HepG2 (cell line): ENCODE measurements around the gene AUTS2. TPM values are rescaled to one million over a fixed set of nuclear protein-coding genes. Genes with fewer than 3 reads are reported as not detected.

ENCODE experiments used
- ATAC-seq: fragments of 200-7000 bp; cut with Tn5 transposase; 3 replicates; pipeline ENCODE4 v1.9.1; 2020; ENCODE audit warnings: mild to moderate bottlenecking, moderate library complexity
- BruUV-seq: library from RNA; stranded (reverse); fragments of 400-500 nt; replicated peaks from 2 replicates; lab custom pipeline; 2021; lab: Mats Ljungman, UMichigan
- CTCF ChIA-PET: fragments of 300-600 bp; formaldehyde crosslinking; extraction: SDS; loops from one replicate; lab custom pipeline; 2021; ENCODE audit warnings: low total read pairs, inconsistent platforms, low intra/inter-chr PET ratio; lab: Yijun Ruan, JAX
- POLR2A ChIA-PET: fragments of 350-600 bp; sonication (Branson Sonifier 250); formaldehyde crosslinking; loops from one replicate; lab custom pipeline; 2020; ENCODE audit warnings: antibody characterized with exemption, inconsistent platforms; lab: Yijun Ruan, JAX
- DNase-seq: peaks from one replicate; pipeline ENCODE4 v3.0.0-alpha.2; 2015; ENCODE audit warnings: low spot score
- FAIRE-seq: peaks from 3 replicates; lab custom pipeline; 2011; peaks lifted over from hg19 to GRCh38; lab: Jason Lieb, UNC
- H2AFZ ChIP-seq: one replicate; pipeline ENCODE4 v1.6.1; 2011; ENCODE audit warnings: low read length, inconsistent platforms
- H3K27ac ChIP-seq: fragments of 300-600 bp; 3 replicates; pipeline ENCODE4 v1.8.0; 2011; ENCODE audit warnings: mixed run types, mild to moderate bottlenecking, mixed read lengths, low read length, inconsistent platforms; ENCODE audit not compliant: insufficient read depth; ENCODE audit errors: extremely low read length
- H3K27me3 ChIP-seq, 2 experiments: fragments of 200-600 bp in 1 of 2; 2 replicates in 1 of 2; 3 replicates in 1 of 2; pipeline versions ENCODE4 v1.6.0 to v1.8.0; 2011; ENCODE audit warnings: low read length in 2 of 2, mild to moderate bottlenecking in 2 of 2, moderate library complexity in 2 of 2, inconsistent platforms in 1 of 2; ENCODE audit not compliant: insufficient read depth in 2 of 2, control insufficient read depth in 1 of 2
- H3K36me3 ChIP-seq, 2 experiments: fragments of 200-600 bp in 1 of 2; replicated peaks in 1 of 2; 2 replicates in 1 of 2; 3 replicates in 1 of 2; pipeline versions ENCODE4 v1.5.1 to v1.8.0; 2011; ENCODE audit warnings: low read length in 2 of 2, inconsistent platforms in 1 of 2; ENCODE audit not compliant: insufficient read depth in 2 of 2, control insufficient read depth in 1 of 2
- H3K4me1 ChIP-seq: 2 replicates; pipeline ENCODE4 v1.5.1; 2012; ENCODE audit warnings: low read length, inconsistent platforms; ENCODE audit not compliant: insufficient read depth
- H3K4me2 ChIP-seq: 2 replicates; pipeline ENCODE4 v1.6.0; 2011; ENCODE audit warnings: low read depth, low read length, inconsistent platforms
- H3K4me3 ChIP-seq, 3 experiments: fragments of 200-600 bp in 1 of 3; sonication (generic), shearing (Covaris generic) in 1 of 3; replicated peaks in 1 of 3; 2 replicates each; pipeline ENCODE4 v1.5.1; 2011 to 2016; ENCODE audit warnings: low read length in 3 of 3, inconsistent platforms in 2 of 3, low read depth in 2 of 3, mild to moderate bottlenecking in 2 of 3, control low read depth in 1 of 3, mixed read lengths in 1 of 3; ENCODE audit not compliant: insufficient read depth in 1 of 3
- H3K79me2 ChIP-seq: one replicate; pipeline ENCODE4 v1.6.1; 2011; ENCODE audit warnings: low read length, inconsistent platforms; ENCODE audit not compliant: insufficient read depth
- H3K9ac ChIP-seq: 2 replicates; pipeline ENCODE4 v1.6.0; 2011; ENCODE audit warnings: mild to moderate bottlenecking, low read depth, low read length, inconsistent platforms; ENCODE audit not compliant: insufficient read depth
- H3K9me3 ChIP-seq: 2 replicates; pipeline ENCODE4 v1.5.1; 2012; ENCODE audit warnings: mild to moderate bottlenecking, low read length
- H4K20me1 ChIP-seq: 2 replicates; pipeline ENCODE4 v1.6.0; 2011; ENCODE audit warnings: inconsistent platforms, mild to moderate bottlenecking, low read length, moderate library complexity; ENCODE audit not compliant: insufficient read depth
- GABPB1 ChIP-seq: IDR thresholded peaks from 2 replicates; pipeline ENCODE4 v1.6.1; 2016; ENCODE audit warnings: mild to moderate bottlenecking, missing genetic modification reagents, moderate library complexity, missing compliant biosample characterization
- HNRNPUL1 ChIP-seq: fragments of 200-400 bp; formaldehyde crosslinking; IDR thresholded peaks from 2 replicates; pipeline ENCODE4 v1.6.1; 2017; ENCODE audit warnings: low read depth, mild to moderate bottlenecking, low read length, moderate library complexity
- KLF13 ChIP-seq: sonication (generic); formaldehyde crosslinking; IDR thresholded peaks from 2 replicates; pipeline ENCODE4 v1.4.0; 2020; ENCODE audit warnings: mild to moderate bottlenecking, missing genetic modification reagents
- MYC ChIP-seq: sonication (generic); formaldehyde crosslinking; IDR thresholded peaks from 2 replicates; pipeline ENCODE4 v1.9.0; 2021; ENCODE audit warnings: missing genetic modification reagents, borderline replicate concordance
- RFX5 ChIP-seq: IDR thresholded peaks from 2 replicates; pipeline ENCODE4 v1.6.1; 2011; ENCODE audit warnings: low read depth, low read length, improper control_type of control experiment
- ZFP37 ChIP-seq: sonication (generic); formaldehyde crosslinking; IDR thresholded peaks from 2 replicates; pipeline ENCODE4 v1.4.0; 2020; ENCODE audit warnings: missing genetic modification reagents, borderline replicate concordance
- ZNF512 ChIP-seq: sonication (generic); formaldehyde crosslinking; IDR thresholded peaks from 2 replicates; pipeline ENCODE4 v1.4.0; 2020; ENCODE audit warnings: mild to moderate bottlenecking, missing genetic modification reagents
- ZNF678 ChIP-seq: sonication (generic); formaldehyde crosslinking; IDR thresholded peaks from 2 replicates; pipeline ENCODE4 v1.4.0; 2020; ENCODE audit warnings: mild to moderate bottlenecking, missing genetic modification reagents
- WGBS: methylation state at CpG from one replicate; pipeline ENCODE4 v1.1.6; 2017; ENCODE audit warnings: low lambda C conversion rate; 5-methylcytosine and 5-hydroxymethylcytosine counted together
- in situ Hi-C: cut with HindIII; loops from 2 replicates; pipeline ENCODE4 v1.10.0; 2017; ENCODE audit warnings: low pct_unique_long_range_greater_than_20kb; ENCODE audit not compliant: extremely low pct_ligation_motif_present
- intact Hi-C: fragments of 100-400 bp; cut with micrococcal nuclease; formaldehyde crosslinking; loops from one replicate; pipeline ENCODE4 v1.10.0; 2022; ENCODE audit not compliant: unreplicated experiment
- polyA plus RNA-seq, 8 experiments: library from polyadenylated mRNA; depleted of rRNA in 3 of 8; stranded (reverse) in 7 of 8; unstranded in 1 of 8; fragments of >200 nt; fragmentation: Illumina TruSeq in 4 of 8; extraction: Trizol in 4 of 8; gene quantifications; 2 replicates each; pipeline versions ENCODE4 v1.2.1 to v1.2.3, GENCODE V29; 2011 to 2016; ENCODE audit warnings: low read depth in 4 of 8, missing spikeins in 1 of 8, mixed read lengths in 1 of 8; ENCODE audit not compliant: insufficient read depth in 1 of 8
- total RNA-seq, 5 experiments: library from RNA; depleted of rRNA; stranded (reverse); fragments of >200 nt; fragmentation: Illumina TruSeq; extraction: Trizol; gene quantifications; 2 replicates each; pipeline ENCODE4 v1.2.3, GENCODE V29; 2016; ENCODE audit warnings: low read depth in 1 of 5
- TF ChIP-seq, protein P1 (sequence below): sonication (generic); formaldehyde crosslinking; IDR thresholded peaks from 2 replicates; pipeline ENCODE4 v1.4.0; 2020; ENCODE audit warnings: missing genetic modification reagents
- TF ChIP-seq, protein P2 (sequence below): sonication (generic); formaldehyde crosslinking; IDR thresholded peaks from 2 replicates; pipeline ENCODE4 v1.4.0; 2020; ENCODE audit warnings: missing genetic modification reagents

The AUTS2 gene
- total and polyA plus RNA-seq, 2 of the 13 experiments (the other 11 are each of a cell fraction or from before 2014, with no cell fraction given), result 0.38 TPM; not detected in 1

GRCh38 chr7:70306173-70306572 lies 707.9 kb downstream of the AUTS2 start:
- CTCF ChIA-PET, result no interaction called here
- POLR2A ChIA-PET, result no interaction called here
- Histone ChIP-seq H3K27me3 (no peaks in the 10 kb centered on the region), H3K79me2 (no peaks in the 10 kb centered on the region), H3K27ac (no peak overlapping the region), H3K9me3 (no peaks in the 10 kb centered on the region), H4K20me1 (no peaks in the 10 kb centered on the region), H3K4me2 (no peak overlapping the region), H3K4me3 (no peak overlapping the region), H3K36me3 (no peaks in the 10 kb centered on the region), H2AFZ (no peak overlapping the region), H3K4me1 (no peaks in the 10 kb centered on the region), H3K9ac (no peak overlapping the region)
- intact Hi-C loops (no loop called here), in situ Hi-C loops (no loop called here)
- no peak for ATAC-seq
- FAIRE-seq, result no peak
- WGBS, result 37% methylated on average over 2 of the region's 2 CpGs
- no TSS peak for BruUV-seq
- no peak for TF ChIP-seq GABPB1 (CRISPR knock-in tag)
- TF ChIP-seq ZNF512 (CRISPR knock-in tag), result no peak
- TF ChIP-seq MYC, result no peak
- TF ChIP-seq ZNF678, result no peak
- no peak for DNase-seq

GRCh38 chr7:70307544-70308106 lies 709.4 kb downstream of the AUTS2 start:
- WGBS, result under 1% methylated on average over 3 of the region's 3 CpGs
- Histone ChIP-seq H3K36me3 (no peaks in the 10 kb centered on the region), H2AFZ (no peak overlapping the region), H3K4me3 (no peak overlapping the region), H4K20me1 (no peaks in the 10 kb centered on the region), H3K27me3 (no peaks in the 10 kb centered on the region), H3K9me3 (no peaks in the 10 kb centered on the region), H3K9ac (no peak overlapping the region), H3K4me1 (no peaks in the 10 kb centered on the region), H3K27ac (no peak overlapping the region), H3K79me2 (no peaks in the 10 kb centered on the region), H3K4me2 (no peak overlapping the region)
- DNase-seq, result no peak
- in situ Hi-C loops (no loop called here), intact Hi-C loops (no loop called here)
- POLR2A ChIA-PET, result no interaction called here
- no TSS peak for BruUV-seq
- no peak for ATAC-seq
- CTCF ChIA-PET, result no interaction called here
- no peak for FAIRE-seq
- TF ChIP-seq, protein P1, sequence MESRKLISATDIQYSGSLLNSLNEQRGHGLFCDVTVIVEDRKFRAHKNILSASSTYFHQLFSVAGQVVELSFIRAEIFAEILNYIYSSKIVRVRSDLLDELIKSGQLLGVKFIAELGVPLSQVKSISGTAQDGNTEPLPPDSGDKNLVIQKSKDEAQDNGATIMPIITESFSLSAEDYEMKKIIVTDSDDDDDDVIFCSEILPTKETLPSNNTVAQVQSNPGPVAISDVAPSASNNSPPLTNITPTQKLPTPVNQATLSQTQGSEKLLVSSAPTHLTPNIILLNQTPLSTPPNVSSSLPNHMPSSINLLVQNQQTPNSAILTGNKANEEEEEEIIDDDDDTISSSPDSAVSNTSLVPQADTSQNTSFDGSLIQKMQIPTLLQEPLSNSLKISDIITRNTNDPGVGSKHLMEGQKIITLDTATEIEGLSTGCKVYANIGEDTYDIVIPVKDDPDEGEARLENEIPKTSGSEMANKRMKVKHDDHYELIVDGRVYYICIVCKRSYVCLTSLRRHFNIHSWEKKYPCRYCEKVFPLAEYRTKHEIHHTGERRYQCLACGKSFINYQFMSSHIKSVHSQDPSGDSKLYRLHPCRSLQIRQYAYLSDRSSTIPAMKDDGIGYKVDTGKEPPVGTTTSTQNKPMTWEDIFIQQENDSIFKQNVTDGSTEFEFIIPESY, result no peak
- TF ChIP-seq KLF13 (CRISPR knock-in tag) (no peak), RFX5 (no peak), HNRNPUL1 (no peak), ZFP37 (CRISPR knock-in tag) (no peak)
- TF ChIP-seq, protein P2, sequence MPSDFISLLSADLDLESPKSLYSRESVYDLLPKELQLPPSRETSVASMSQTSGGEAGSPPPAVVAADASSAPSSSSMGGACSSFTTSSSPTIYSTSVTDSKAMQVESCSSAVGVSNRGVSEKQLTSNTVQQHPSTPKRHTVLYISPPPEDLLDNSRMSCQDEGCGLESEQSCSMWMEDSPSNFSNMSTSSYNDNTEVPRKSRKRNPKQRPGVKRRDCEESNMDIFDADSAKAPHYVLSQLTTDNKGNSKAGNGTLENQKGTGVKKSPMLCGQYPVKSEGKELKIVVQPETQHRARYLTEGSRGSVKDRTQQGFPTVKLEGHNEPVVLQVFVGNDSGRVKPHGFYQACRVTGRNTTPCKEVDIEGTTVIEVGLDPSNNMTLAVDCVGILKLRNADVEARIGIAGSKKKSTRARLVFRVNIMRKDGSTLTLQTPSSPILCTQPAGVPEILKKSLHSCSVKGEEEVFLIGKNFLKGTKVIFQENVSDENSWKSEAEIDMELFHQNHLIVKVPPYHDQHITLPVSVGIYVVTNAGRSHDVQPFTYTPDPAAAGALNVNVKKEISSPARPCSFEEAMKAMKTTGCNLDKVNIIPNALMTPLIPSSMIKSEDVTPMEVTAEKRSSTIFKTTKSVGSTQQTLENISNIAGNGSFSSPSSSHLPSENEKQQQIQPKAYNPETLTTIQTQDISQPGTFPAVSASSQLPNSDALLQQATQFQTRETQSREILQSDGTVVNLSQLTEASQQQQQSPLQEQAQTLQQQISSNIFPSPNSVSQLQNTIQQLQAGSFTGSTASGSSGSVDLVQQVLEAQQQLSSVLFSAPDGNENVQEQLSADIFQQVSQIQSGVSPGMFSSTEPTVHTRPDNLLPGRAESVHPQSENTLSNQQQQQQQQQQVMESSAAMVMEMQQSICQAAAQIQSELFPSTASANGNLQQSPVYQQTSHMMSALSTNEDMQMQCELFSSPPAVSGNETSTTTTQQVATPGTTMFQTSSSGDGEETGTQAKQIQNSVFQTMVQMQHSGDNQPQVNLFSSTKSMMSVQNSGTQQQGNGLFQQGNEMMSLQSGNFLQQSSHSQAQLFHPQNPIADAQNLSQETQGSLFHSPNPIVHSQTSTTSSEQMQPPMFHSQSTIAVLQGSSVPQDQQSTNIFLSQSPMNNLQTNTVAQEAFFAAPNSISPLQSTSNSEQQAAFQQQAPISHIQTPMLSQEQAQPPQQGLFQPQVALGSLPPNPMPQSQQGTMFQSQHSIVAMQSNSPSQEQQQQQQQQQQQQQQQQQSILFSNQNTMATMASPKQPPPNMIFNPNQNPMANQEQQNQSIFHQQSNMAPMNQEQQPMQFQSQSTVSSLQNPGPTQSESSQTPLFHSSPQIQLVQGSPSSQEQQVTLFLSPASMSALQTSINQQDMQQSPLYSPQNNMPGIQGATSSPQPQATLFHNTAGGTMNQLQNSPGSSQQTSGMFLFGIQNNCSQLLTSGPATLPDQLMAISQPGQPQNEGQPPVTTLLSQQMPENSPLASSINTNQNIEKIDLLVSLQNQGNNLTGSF, result no peak
